GM18870 (cell line): Measurements from ENCODE around the gene JARID2.
"Not testable (repeated sequence)": the region's sequence is repeated elsewhere in the genome, so short reads cannot be mapped to it uniquely, and the experiment has no call there.

ENCODE experiments used
- ATAC-seq: cut with Tn5 transposase; IDR thresholded peaks from one replicate; pipeline ENCODE4 v1.9.1; 2021; ENCODE audit warnings: moderate library complexity; ENCODE audit not compliant: unreplicated experiment

The JARID2 gene

DNA sequence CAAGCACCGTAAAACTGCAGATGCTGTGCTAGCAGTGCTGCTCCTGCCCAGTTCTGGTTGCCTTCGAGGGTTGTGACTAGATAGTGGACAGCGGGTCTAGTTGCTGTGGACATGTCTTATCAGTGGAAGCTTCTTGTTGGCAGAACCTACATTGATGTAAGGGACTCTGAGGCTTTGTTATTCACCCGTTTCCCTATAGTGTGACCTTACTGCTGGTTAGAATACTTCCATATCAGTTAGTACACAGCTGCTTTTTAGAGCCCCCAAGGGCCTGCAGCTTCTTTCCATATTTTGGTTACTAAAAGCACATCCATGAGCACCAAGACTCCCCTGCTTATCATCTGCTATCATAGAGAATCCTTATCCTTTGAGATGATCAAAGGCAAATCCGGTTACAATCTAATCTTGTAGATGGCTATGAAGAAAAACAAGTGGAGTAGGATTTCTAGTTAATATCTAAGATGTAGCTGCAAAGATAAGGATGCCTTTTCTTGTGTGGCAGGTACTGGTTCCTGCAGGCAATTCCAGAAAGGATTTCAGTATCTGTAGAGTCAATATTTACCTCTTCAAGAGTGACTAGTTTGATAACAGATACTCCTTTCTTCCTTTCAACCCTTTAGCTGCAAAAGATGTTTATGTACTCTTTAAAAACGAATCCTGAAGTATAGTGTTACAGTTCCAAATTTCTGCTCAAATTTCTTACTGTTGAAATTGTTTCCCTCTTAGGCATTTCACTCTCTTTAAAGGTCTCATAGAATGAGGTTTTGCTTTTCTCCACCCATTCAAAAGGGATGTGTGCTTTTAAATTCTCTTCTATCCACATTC lies 163.6 kb downstream of the JARID2 start:
- ATAC-seq = no peak

DNA sequence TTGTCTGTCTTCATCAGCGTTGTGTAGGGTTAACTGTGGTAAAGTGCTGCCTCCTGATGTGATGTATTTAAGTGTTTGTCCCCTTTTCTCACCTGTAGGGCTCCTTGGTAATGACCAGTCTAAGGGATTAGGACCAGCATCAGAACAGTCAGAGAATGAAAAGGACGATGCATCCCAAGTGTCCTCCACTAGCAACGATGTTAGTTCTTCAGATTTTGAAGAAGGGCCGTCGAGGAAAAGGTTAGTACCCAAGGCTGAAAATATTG lies 164.2 kb downstream of the JARID2 start:
- ATAC-seq = no peak

DNA sequence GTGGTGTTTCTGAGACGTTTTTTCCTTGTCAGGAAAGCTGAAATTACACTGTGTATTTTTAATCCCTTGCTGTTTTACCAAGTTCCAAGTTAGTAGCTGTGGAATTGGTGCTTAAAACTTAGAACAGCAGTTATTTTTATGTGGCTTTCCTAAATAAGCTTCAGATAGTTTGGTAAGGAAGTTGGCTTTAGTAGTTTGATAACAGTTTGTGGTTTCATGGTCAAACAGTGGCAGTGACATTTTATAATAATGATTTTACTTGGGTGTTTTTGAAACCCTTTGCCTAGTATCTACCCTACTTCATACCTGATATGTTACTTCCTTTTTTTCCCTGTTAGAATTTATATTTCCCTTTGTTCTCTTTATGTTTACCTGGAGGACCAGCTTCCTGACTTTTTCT lies 164.9 kb downstream of the JARID2 start:
- no peak for ATAC-seq

DNA sequence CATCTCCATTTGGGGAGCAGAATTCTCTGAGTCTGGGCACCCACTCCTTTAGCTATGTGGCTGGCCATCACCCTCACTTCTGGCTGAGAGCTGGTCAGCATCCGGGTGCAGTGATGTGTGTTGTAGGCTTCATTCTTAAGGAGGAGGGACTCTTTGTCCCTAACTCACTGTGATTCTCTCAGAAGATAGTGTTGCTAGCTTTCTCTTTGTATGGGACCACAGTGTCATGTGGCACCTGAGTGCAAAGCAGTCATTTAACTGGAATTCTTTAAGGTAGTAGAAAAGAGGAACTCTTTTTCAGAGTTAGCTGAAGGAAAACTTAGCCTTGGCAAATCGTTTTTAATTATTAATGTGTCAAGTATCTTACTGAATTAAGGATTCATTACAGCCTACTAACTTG lies 165.9 kb downstream of the JARID2 start:
- ATAC-seq = no peak

DNA sequence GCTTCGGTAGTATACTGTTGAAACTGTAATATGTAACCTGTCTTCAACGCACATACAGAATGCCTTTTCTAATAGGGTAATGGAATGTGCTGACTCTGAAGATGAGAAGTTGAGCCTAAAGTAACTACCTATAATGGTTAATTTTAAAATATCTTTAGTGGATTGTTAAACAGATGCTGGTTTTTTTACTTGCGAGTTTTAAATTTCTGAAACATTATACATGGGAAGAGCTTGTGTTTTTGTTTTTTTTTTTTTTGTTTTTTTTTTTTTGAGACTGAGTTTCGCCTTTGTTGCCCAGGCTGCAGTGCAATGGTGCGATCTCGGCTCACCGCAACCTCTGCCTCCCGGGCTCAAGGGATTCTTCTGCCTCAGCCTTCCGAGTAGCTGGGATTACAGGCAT lies 166.9 kb downstream of the JARID2 start:
- no peak for ATAC-seq

DNA sequence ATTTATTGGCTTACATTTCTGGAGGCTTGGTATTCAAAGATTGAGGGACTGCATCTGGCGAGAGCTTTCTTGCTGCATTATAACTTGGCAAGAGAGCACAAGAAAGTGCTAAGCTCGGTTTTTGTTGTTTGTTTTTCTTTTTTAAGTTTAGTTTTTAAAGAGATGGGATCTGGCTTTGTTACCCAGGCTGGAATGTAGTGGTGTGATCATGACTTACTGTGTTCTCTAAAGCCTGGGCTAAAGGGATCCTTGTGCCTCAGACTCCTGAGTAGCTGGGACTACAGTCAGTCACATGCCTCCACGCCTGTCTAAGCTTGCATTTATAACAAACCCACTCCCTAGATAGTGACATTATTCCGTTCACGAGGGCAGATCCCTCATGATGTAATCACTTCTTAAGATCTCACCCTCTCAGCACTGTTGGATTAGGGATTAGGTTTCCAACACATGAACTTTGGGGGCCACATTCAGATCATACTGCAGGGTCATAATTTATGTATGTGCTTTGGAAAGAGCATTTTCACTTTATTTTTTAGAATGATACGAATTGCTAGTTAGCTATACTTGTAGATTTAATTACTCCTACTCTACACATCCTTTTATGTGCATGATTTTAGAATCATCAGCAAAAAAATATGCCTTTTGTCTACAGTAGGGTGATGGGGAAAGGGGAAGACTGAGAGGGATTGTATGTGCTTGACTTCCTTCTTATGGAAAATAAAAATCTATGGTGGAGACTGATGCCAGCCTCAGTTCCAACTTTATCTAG lies 167.8 kb downstream of the JARID2 start:
- ATAC-seq = no peak

DNA sequence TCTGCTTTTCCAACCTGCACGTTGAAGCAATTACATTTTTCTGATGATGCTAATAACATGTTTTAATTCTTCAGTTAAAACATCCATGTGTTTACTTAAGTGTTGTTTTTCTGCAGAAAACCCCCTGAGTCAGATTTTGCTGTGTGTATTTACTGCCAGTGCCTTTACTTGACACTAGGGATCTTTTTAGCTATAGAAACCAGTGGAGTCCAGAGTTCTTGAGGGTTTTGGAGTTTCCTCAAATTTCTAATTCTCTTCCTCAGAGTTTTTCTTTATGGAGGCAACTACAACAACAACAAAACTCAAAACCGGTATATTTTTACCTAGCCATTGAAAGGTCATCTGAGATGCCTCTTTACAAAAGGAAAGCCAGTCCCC lies 168.4 kb downstream of the JARID2 start:
- no peak for ATAC-seq

DNA sequence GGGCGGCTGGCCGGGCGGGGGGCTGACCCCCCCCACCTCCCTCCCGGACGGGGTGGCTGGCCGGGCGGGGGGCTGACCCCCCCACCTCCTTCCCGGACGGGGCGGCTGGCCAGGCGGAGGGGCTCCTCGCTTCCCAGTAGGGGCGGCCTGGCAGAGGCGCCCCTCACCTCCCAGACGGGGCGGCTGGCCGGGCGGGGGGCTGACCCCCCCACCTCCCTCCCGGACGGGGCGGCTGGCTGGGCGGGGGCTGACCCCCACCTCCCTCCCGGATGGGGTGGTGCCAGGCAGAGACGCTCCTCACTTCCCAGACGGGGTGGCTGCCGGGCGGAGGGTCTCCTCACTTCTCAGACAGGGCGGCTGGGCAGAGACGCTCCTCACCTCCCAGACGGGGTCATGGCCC lies 169.8 kb downstream of the JARID2 start:
- ATAC-seq = not testable (repeated sequence)

DNA sequence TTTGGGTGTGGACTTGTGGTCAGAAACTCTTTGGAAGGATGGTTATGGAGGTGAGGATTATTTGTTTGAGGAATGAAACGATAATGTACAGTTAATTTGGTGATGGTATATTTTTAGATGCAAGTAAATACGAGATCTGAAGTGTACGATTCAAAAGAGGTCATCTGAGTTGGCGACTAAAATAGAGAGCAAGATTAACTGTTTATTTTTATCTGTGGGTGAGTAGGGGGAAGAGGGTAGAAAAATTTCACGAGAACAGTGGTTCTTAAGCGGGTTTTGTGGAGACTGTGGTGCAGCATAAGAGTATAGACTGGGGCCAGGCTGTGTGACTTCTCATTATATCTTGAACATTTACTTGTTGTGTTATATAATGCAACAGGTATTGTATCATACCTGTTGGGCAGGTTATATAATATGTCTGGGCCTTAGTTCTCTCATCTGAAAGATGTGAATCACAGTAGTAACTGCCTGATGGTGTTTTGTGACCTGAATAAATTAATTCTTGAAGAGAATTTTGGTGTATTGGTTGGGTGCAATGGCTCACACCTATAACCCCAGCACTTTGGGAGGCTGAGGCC lies 171.2 kb downstream of the JARID2 start:
- ATAC-seq = no peak

DNA sequence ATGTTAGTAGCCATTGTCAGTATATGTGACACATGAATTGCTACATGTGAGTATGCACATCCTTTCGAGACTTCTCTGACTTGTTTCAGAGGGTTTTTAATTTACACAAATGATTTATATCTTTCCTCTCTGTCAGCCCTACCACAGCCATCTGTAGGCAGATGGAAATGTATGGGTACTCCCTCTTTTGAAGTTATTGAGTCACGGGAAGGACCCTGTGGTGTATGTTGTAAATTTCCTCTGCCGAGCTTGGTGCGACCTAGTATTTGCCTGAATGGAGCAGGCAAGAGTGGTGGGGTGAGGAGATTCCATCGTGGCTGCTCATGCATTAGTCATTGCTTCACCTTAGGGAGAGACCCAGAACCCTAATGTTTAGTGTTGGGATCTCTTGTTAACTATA lies 171.9 kb downstream of the JARID2 start:
- no peak for ATAC-seq

DNA sequence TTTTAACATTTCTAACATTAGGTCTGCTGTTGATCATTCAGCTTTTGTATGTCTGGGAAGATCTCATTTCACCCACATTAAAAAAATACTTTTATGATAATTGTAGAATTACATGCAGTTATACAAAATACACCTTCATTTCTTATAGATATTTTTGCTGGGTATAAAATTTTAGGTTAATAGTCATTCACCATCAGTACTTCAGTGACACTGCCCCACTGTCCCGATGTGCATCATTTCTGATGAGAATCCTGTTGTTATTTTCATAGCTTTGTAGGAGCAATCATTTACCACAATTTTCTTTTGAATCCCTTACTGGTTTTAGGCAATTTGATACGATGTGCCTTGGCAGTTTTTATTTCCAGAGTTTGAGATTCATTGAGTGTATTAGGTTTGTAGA lies 173.6 kb downstream of the JARID2 start:
- no peak for ATAC-seq

DNA sequence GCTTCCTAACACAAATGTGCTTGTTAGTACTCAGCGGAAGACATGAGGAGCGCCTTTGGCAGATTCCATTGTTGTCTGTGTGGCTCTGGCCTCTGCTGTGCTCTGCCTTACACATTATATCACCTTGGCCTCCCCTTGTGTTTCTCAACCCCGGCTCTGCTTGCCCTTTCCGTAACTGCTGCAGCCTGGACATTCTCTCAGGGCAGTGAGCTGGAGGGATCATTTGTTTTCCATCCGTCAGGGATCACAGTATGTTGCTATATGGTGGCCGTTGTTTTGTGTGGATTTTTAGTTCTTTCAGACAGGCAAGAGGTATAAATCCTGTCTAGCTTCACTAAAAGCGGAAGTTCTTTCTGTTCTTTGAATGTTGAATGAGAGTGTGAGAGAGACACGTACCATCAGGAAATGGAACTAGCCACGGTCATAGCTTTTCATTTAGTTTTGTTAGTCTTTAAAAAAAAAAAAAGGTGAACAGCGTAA lies 175.1 kb downstream of the JARID2 start:
- ATAC-seq = peak; percentile 69

DNA sequence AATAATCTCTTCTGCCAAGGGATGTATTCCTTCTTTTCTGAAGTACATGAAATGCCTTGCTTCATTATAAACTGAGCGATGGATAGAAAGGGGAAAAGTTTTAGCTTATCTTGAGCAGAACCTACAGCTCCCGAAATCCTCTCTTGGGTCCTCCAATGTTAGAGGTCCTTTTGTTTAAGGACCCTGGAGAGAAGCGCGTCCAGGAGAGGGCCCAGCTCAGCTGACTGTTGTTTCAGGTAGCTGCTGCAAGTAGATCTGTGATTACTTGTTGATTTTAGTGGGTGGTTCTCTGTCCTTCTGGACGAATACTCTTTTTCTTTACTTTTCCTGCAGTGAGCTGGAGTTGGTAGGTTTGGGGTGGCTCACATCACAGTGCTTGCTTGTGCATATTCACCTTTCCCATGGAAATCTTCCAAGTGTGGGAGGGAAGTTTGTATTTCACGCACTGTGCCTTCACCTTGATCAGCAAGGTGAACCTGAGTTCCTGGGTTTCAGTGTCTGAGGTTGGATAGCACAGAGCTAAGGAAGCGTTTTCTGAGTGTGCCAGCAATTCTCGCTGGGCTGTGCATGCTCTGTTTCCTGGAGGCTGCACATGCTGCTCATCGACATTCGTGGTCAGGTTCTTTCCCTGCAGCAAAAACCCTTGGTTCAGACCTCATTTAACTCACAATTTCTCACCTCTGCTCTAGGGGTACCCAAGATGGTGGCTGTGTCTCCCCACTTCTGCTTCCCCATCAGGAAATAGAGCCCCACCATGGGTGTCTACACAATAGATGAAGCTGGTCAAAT lies 176.3 kb downstream of the JARID2 start:
- no peak for ATAC-seq

DNA sequence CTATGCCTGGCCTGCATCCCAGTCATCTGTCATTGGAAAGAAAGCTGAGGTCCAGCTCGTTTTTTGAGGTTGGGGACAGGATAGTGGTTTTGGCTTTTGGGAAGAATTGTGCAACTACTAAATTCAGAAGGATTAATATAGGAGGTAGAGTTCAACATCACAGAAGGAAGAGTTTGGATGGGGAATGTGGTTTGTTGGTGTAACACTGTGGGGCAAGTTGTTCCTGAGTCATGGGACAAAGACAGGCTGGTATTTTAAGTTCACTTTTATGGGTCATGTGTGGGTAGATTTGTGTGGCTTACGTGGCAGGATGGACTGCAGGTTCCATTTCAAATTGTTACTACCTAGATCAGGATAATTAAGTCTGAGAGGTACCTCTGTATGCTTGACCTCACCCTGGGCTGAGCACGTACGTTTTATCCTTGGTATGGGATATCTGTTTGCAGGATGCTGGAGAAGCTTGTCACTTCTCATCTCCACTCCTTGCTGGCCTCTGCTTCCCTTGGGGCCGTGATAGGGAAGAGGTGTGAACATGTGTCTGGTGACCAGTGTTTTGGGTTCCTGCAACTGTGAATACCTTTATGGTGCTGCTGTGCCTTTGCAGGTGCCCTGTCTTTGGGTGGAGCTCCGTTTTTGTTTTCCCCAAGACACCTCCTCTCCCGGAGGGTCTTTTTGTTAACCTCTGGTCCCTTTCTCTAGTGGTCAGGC lies 177.6 kb downstream of the JARID2 start:
- ATAC-seq = no peak

DNA sequence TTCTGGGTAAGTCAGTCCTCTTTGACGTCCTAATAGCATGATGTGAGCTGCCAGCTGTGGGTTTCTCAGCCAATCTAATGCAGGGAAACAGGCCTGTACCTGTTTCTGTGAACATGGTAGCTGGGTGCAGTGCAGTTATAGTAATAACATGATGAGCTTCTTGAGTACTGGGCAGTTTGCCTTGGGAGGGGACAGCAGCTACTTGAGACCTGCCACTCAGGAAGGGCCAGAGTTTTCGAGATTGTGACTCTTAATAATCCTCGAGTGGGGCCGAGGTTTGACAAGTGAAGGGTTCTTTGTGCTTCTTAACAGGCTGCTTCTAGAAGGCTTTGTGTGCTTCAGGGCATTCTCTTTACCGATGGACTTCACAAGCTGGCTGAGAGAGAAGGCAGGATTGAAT lies 180.1 kb downstream of the JARID2 start:
- ATAC-seq = no peak

DNA sequence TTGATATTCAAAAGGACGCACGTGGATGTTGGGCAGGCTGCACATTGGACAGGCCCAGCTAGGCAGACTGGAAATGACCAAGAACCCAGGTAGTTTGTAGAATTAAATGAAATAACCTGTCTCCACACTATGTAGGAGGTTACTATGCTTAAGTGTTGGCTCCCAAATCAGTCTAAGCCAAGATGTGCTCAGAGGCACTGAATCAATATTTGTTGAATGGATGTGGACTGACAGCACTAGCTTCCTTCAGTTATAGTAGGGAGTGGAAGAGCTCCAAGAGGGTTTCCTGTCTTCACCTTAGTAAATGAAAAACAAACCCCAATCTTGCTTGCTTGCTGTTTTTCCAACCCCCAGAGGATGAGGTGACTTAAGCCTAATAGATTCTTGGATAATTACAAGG lies 180.5 kb downstream of the JARID2 start:
- ATAC-seq = no peak

DNA sequence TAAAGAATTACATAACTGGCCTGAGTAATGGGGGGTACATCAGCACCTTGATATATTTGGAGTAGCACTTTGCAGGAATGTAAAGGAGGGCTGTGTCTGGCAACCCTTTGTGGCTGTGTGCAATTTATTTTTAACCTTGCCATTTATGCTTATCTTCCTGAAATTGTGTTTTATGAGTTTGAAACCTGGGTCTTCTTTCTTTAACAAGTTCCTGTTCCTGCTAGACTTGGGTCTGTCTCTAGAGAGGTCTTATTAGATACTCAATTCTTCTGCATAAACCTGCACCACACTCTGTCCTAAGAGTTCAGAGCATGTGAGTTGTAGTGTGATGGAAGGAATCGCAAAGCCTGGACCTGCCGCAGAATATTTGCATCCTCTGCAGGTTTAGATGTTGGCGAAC lies 181.0 kb downstream of the JARID2 start:
- ATAC-seq = no peak

DNA sequence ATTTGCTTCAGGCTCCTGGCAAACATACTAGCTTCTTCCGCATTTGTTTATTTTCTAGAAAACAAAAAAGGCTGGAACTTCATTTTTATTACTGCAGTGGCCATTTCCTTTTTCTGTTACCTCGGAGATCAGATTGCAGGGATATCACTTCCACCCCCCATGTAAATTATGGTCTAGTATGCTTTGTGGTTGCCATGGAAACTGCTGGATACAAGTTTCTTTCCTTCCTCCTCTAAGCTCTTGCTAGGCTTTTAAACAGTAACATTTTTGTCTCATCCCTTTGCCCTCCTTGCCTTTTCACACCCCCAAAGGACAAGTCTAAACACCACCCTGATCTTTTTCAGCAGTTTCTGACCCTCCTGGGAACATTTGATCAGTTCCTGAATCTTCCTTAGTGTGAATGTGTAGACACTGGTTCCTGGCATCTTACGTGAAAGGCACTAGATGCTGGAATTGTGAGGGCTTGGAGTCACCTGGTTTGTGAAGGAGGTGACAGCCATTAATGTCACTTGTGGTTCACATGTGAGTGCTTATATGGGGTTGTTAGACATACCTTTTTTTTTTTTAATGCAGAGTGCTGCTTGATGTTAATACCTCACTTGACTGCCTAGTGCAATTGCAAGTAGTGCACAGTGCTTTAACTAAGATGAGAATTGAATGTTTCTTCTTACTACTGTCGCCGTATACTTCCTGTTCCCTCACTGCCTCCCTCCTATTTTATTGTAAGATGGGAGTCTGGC lies 181.6 kb downstream of the JARID2 start:
- ATAC-seq = no peak

DNA sequence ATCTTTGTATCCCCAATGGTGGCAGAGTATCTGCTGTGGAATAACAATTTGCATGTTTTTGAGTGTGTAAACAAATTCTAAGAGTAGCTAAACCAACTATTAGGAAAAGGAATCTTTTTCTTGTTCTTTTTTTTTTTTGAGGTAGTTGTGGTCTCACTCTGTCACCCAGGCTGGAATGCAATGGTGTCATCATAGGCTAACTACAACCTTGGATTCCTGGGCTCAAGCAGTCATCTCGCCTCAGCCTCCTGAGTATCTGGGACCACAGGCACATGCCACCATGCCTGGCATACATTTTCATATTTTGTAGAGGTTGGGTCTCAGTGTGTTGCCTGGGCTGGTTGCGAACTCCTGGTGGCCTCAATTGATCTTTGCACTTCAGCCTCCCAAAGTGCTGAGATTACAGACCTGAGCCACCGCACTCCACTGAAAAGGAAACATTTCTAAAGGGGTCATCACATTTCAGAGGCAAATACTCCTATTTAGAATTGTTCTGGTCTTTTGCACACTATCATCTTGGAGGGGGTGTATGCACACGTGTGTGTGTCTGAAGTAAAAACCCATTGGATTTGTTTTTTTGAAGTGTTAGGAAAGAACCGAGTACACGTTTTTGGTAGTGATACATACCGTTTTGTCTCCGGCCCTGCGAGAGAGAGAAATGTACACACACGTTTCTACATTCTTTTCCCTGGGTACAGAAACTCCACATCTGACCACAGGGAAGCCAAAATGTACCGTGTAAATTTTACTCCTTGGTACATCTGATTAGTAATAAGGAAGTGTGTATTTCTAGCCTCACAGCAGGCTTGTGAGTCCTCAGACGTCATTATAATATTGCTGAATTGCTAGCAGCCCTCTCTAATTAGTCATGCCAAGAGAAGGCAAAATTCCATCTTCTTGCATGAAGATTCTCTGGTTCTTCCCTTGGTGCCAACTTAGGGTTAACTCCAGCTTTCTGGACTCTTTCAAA lies 183.6 kb downstream of the JARID2 start:
- no peak for ATAC-seq
